Neutrophil (primary cell): ENCODE measurements around the gene RHOT1.

Experiments used
- H3K27ac ChIP-seq: fragments of 200-600 bp; sonication (generic); 2 replicates; pipeline ENCODE4 v1.5.1; 2016; ENCODE audit warnings: mild to moderate bottlenecking, moderate library complexity
- H3K27me3 ChIP-seq: fragments of 200-600 bp; sonication (generic); 2 replicates; pipeline ENCODE4 v1.6.0; 2016; ENCODE audit warnings: mild to moderate bottlenecking
- H3K36me3 ChIP-seq: fragments of 200-600 bp; sonication (generic); 2 replicates; pipeline ENCODE4 v1.5.1; 2017
- H3K4me1 ChIP-seq, 2 experiments: fragments of 200-600 bp in 1 of 2; sonication (generic) in 1 of 2; 1 replicate in 1 of 2; 2 replicates in 1 of 2; pipeline versions ENCODE4 v1.5.1 to v1.6.1; 2013 to 2016; ENCODE audit warnings: low read depth in 1 of 2, low read length in 1 of 2, mild to moderate bottlenecking in 1 of 2, moderate library complexity in 1 of 2; ENCODE audit not compliant: control insufficient read depth in 1 of 2, insufficient read depth in 1 of 2
- H3K4me3 ChIP-seq, 2 experiments: fragments of 200-600 bp in 1 of 2; sonication (generic) in 1 of 2; 1 replicate in 1 of 2; 2 replicates in 1 of 2; pipeline ENCODE4 v1.5.1; 2013 to 2016; ENCODE audit warnings: low read depth in 1 of 2, low read length in 1 of 2, mild to moderate bottlenecking in 1 of 2, moderate library complexity in 1 of 2
- H3K9me3 ChIP-seq: fragments of 200-600 bp; sonication (generic); 2 replicates; pipeline ENCODE4 v1.5.1; 2016
- TF ChIP-seq, protein P1 (sequence below): fragments of 200-600 bp; sonication (generic); IDR thresholded peaks from 2 replicates; pipeline ENCODE4 v1.5.1; 2016; ENCODE audit warnings: antibody characterized with exemption

The RHOT1 gene

GRCh38 chr17:32158870-32159585, 16.7 kb downstream of the RHOT1 start:
- Histone ChIP-seq H3K36me3 (peaks cover 60% of the 10 kb centered on the region), H3K9me3 (no peaks in the 10 kb centered on the region), H3K27ac (no peak overlapping the region), H3K27me3 (no peaks in the 10 kb centered on the region), H3K4me1 (no peaks in the 10 kb centered on the region), H3K4me3 (no peak overlapping the region)
- TF ChIP-seq, protein P1, sequence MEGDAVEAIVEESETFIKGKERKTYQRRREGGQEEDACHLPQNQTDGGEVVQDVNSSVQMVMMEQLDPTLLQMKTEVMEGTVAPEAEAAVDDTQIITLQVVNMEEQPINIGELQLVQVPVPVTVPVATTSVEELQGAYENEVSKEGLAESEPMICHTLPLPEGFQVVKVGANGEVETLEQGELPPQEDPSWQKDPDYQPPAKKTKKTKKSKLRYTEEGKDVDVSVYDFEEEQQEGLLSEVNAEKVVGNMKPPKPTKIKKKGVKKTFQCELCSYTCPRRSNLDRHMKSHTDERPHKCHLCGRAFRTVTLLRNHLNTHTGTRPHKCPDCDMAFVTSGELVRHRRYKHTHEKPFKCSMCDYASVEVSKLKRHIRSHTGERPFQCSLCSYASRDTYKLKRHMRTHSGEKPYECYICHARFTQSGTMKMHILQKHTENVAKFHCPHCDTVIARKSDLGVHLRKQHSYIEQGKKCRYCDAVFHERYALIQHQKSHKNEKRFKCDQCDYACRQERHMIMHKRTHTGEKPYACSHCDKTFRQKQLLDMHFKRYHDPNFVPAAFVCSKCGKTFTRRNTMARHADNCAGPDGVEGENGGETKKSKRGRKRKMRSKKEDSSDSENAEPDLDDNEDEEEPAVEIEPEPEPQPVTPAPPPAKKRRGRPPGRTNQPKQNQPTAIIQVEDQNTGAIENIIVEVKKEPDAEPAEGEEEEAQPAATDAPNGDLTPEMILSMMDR, result no peak

DNA sequence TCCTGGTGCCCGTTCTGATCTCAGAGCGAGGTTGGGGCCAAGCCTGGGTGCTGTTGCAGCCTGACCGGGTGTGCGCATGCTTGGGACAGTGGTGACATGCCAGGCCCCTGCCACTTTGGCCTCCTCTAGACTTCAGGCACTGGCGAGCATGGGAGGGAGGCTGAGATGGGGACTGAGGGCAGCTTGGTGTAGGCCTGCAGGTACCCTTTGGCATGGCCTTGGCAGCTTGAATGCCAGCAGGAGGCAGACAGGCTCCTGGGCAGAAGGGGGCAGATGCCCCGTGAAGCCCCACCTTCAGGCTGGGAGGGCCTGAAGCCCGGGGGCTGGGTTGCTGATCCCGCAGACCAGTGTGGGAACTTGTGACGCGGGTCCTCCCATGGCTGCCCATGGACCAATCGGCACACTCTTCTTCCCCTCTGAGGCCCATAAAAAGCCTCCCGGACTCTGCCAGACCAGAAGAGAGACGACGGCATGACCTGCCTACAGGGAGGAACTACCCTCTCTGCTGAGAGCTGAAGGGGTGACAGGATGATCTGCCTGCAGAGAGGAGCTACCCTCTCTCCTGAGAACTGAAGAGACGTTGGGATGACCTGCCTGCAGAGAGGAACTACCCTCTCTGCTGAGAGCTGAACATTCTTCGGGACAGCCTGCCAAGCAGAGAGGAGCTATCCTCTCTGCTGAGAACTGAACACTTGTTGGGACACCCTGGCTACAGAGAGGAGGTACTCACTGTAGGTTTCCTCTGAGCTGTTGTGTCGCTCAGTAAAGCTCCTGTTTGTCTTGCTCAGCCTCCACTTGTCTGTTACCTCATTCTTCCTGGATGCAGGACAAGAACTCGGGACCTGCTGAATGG, 17.5 kb downstream of the RHOT1 start:
- Histone ChIP-seq H3K4me1 (no peaks in the 10 kb centered on the region), H3K27ac (no peak overlapping the region), H3K36me3 (peaks cover 65% of the 10 kb centered on the region), H3K27me3 (no peaks in the 10 kb centered on the region), H3K4me3 (no peak overlapping the region), H3K9me3 (no peaks in the 10 kb centered on the region)
- TF ChIP-seq, protein P1, result no peak

- H3K36me3 ChIP-seq, result peaks cover 62% of the 10 kb centered on the region
- H3K4me1 ChIP-seq, result no peaks in the 10 kb centered on the region
Observed at GRCh38 chr17:32160526-32160925, 18.2 kb downstream of the RHOT1 start.

GRCh38 chr17:32161029-32161428, 18.7 kb downstream of the RHOT1 start:
- Histone ChIP-seq H3K27me3 (no peaks in the 10 kb centered on the region), H3K9me3 (no peaks in the 10 kb centered on the region), H3K36me3 (peaks cover 57% of the 10 kb centered on the region), H3K27ac (no peak overlapping the region), H3K4me1 (no peaks in the 10 kb centered on the region), H3K4me3 (no peak overlapping the region)
- TF ChIP-seq, protein P1, result no peak

More at GRCh38 chr17:32160526-32160925, 18.2 kb downstream of the RHOT1 start:
- H3K9me3 ChIP-seq, result no peaks in the 10 kb centered on the region
- H3K4me3 ChIP-seq, result no peak overlapping the region
- no peak overlapping the region for H3K27ac ChIP-seq
- no peaks in the 10 kb centered on the region for H3K27me3 ChIP-seq
- TF ChIP-seq, protein P1, result no peak

DNA sequence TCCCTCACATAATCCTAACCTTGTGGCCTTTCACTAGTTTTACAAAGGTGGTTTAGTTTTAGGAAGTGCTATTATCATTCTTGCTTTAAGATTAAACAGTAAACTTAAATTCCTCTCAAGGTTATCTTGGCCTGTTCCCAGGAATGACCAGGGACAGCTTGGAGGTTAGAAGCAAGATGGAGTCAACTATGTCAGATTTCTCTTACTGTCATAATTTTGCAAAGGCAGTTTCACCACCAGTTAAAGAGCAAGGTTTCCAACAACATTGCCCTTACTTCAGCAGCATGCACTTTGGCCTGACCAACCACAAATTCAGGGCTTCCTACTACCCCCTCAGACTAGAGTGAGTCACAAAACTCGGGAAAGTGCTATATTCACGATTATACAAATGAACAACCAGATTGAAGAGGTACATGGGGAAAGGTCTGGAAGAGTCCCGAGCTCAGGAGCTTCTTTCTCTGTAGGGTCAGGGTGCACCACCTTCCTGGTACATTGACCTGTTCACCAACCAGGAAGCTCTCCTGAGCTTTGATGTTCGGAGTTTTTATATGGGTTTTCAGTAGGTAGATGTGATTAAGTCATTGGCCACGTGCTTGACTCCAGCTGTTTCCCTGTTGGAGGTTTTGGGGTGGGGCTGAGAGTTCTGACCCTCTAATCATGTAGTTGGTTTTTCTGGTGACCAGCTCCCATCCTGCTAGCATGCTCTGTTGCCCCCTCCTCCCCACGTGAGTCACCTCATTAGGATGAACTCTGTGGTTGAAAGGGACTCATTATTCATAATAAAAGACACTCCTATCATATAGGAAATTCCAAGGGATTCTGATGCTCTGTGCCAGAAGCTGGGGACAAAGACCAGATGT, 19.4 kb downstream of the RHOT1 start:
- no peak overlapping the region for H3K4me3 ChIP-seq
- H3K36me3 ChIP-seq, result peaks cover 55% of the 10 kb centered on the region
- H3K27me3 ChIP-seq, result no peaks in the 10 kb centered on the region
- no peak overlapping the region for H3K27ac ChIP-seq
- TF ChIP-seq, protein P1, result no peak
- H3K4me1 ChIP-seq, result no peaks in the 10 kb centered on the region
- H3K9me3 ChIP-seq, result no peaks in the 10 kb centered on the region
